Right renal cortex interstitium (tissue), 3 donors: Measurements from ENCODE around the gene GPRIN3. TPM values are rescaled to one million over a fixed set of nuclear protein-coding genes. Genes with fewer than 3 reads are reported as not detected.
"Not testable (repeated sequence)": the region's sequence is repeated elsewhere in the genome, so short reads cannot be mapped to it uniquely, and the experiment has no call there.

ENCODE experiments used
- DNase-seq, 3 donors: peaks; one replicate each; pipeline ENCODE4 v3.0.0-alpha.2; 2013; ENCODE audit warnings: low read depth in 3 of 3, low spot score in 2 of 3
- polyA plus RNA-seq, 3 donors: library from polyadenylated mRNA; unstranded; fragments of 120-200 nt; gene quantifications; one replicate each; pipeline ENCODE4 v1.2.1, GENCODE V29; 2013; ENCODE audit not compliant: insufficient read length in 3 of 3

GPRIN3 gene
- polyA plus RNA-seq, 3 donors, result 6.5 to 7.6 (median 7.6) TPM

DNA sequence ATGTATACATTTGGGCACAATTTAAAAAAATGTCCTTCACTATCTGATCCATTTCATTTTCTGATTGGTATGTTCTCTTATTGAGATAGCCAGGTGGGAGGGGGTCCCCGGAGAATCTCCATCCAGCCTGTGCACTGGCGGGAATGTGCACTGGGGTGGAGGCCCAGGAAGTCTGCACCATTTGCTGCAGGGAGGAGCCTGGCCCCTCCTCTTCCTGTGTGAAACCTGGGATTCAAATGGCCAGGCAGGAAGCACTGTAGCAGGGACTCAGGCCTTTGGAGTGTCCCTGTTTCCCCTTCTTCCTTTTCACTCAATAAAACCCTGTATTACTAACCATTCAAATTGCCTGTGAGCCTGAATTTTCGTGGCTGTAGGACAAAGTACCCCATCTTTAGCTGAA is 44.3 kb downstream of the GPRIN3 start:
- no peak for DNase-seq

DNA sequence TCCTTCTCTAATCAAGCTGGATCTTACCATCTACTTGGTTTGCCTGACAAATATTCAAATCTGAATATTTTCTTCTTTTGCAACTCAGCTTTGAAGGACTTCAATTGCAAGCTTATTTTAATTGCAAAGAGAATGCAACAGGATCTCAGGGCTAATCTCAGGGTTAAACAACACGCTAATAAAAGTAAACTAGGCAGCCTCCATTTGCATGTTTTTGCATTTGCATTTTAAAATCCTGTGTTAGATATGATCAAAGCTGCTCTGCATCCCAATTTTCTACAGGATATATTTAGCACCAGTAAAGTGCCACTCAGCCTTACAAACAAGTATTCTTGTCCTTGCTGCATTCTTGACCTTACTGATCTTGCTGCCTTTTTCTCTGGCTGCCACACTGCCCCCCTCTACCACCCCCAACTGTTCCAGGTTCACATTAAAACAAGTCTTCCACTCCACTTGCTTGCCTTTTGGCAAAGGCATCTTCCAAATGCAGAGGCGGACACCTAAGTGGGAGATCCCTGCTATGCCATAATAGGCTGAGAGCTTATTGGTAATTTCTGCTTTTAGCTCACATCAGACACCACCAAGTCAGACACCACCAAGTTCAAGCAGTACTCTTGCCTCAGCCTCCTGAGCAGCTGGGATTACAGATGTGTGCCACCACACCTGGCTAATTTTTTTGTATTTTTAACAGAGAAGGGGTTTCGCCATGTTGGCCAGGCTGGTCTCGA is 48.1 kb downstream of the GPRIN3 start:
- DNase-seq, result no peak

DNA sequence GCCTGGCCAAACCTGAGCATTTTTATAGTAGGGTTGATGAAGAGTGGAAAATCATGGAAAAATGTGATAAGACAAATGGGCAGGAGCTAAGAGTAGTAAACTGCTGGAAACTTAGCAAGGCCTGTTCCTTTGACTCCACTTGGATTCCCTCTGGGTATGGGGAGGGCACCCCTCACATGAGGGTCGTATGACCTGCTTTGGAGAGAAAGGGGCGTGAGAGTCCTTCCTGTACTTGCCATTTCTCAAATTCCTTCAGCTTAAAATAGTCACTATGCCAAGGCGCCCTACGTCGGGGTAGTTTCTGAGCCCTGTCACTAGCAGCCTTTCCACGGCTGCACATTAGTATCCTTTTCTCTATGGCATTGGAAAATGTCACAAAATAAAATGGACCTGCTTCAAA is 49.1 kb downstream of the GPRIN3 start:
- no peak for DNase-seq

DNA sequence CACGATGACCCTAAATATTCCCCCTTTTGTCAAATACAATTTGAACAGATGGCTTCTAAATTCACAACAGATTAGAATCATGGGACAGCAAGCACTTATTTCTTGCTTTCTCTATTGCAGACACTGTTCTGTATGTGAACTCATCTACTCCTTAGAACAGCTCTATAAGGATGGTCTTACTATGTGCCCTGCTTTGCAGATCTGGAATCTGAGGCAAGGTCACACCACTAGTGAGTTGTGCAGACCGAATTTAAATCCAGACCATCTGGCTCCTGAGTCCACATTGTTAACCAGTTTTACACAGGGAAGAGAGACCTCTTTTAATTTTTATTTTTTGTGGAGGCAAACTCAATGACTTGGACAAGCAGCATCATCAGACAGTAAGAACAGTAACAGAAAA is 50.2 kb downstream of the GPRIN3 start:
- DNase-seq, result no peak

DNA sequence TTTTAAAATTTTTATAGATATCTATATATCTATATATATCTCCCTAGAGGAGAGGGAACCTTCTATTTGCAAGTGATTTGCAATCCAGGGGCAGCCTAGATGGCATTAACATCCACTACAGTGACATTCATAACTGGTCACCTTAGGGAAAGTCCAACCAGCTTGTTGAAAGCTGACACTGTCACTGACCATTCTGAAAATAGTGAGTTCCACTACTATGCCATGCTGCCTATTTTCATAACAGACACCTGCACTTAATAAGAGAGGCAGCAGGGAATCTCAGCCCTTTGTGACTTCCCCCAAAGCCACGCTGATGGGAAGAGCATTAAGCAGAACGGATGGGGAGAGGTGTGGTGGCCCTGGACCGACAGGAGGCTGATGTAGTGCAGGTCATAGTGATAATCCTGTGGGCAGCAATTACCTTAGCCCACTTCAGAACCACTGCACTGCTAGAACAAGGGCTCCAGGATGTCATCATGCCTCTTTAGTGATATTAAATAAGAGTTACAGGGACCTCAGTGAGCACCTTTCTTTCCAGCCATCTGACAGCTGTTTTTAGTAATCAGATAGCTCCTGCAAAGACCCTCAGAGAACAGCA is 51.3 kb downstream of the GPRIN3 start:
- no peak for DNase-seq

DNA sequence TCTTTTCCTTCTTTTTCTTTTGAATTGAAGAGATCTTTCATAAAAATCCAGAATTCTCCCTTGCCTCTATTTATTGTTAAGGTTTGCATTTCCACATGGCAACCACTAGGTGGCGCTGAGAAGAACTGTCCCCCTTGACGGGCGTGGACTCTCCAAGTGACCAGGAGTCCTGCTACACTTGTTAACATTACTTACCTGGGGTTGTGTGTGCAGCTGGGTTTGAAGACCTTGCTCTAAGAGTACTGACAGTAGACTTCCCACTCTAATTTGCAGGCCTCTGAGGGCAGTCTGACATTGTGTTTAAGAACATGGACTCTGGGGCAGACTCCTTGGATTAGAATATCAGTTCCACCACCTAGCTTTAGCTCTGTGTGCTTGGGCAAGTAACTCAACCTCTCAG is 52.8 kb downstream of the GPRIN3 start:
- no peak for DNase-seq

DNA sequence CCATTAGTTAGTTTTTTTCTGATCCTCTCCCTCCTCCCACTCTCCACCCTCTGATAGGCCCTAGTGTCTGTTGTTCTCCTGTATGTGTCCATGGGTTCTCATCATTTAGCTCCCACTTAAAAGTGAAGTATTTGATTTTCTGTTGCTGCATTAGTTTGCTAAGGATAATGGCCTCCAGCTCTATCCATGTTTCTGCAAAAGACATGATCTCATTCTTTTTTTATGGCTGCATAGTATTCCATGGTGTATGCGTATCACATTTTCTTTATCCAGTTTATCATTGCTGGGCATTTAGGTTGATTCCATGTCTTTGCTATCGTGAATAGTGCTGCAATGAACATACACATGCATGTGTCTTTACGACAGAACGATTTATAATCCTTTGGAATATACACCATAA is 53.3 kb downstream of the GPRIN3 start:
- not testable (repeated sequence) for DNase-seq

DNA sequence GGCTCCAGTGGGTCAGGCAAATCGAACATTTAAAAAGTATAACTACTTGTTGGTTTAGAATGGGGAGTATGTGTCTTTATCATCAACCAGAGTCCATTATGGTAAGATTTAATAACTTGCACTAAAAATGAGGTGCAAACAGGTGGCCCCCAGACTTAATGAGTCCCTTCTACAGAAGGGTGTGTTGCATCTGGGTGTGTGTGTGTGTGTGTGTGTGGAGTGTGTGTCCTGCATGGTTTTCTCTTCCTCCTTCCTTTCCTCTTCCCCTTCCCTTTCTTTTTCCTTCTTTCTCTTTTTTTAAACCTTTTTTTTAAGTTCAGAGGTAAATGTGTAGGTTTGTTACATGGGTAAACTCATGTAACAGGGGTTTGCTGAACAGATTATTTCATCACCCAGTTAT is 53.7 kb downstream of the GPRIN3 start:
- DNase-seq, result no peak

DNA sequence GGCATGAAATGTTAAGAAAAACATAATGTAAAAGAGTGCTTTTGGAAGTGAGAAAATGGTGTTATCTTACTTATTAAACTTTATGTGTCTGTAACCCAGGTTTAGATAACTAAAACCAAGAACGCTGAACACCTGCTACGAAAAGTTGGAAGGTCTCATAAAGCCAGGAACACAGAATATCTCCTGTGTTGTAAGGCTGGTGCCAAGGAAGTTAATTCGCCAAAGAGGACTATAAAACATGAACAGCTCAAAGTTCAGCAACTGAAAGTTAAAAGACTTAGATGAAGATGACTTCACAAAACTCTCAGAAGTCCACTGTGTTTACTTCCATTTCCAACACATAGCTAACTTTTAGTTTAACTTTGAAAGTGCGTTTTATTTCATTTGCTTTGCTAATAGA is 54.3 kb downstream of the GPRIN3 start:
- DNase-seq, result no peak

DNA sequence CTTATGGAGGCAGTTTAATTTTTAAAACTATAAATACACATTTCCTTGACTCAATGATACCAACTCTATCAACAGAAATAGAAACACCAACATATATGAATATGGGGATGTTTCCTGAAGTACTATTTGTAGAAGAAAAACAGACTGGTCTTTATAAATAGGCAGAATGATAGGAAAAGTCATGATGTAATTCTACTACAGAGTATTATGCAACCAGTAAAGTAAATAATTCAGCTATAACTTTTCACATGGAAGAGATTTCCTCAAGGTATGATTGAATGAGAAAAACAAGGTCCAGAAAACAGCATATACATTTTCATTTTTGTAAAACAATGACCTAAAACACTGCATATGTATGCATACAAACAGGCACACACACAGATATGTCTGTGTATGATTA is 56.2 kb downstream of the GPRIN3 start:
- DNase-seq, result no peak

DNA sequence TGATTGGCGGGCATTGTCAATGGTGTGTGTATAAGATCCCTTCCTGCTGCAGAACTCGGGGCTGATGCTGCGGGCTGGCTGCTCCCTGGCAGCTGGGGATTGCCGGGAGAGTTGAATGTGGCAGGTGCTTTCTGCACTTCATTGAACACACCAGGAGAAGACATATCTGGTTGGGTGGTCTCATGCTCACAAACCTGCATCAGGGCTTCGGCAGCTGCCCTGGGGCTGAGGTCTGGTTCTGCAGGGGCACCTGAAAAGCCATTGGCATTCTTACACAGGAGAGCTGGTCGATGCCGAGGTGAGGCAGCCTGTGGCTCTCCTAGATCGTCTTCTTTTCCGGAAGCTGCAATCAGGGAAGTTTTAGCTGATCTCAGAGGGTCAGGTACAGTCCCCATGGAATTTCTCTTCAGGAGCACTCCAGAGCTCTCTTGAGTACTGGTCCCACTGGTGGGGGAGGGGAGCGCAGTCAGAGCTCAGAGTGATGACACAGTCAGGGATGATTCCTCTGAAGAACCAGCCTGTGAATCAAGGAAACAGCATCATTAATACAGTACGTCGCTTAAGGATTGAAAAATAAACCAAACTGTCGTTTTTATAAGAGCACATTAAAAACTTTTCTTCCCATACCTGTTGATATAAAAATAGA is 57.8 kb downstream of the GPRIN3 start:
- DNase-seq, result no peak

DNA sequence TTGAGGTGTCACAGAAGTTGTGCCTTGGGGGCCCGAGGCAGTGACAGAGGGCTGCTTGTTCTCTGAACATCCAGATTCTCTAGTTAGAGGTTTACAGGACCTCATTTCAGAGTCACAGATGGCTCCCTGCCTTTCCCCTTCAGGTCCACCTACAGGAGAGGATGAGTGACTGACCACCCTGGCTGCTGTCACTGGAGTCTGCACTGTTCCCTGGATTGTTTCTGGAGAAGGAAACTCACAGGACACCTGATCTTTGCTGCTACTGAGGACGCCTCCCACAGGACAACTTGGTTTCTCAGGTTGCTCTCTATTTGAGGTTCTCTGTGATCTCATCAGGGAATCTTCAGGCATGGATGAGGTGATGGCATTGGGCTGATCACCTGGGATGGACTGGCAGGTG is 58.3 kb downstream of the GPRIN3 start:
- DNase-seq, result no peak

DNA sequence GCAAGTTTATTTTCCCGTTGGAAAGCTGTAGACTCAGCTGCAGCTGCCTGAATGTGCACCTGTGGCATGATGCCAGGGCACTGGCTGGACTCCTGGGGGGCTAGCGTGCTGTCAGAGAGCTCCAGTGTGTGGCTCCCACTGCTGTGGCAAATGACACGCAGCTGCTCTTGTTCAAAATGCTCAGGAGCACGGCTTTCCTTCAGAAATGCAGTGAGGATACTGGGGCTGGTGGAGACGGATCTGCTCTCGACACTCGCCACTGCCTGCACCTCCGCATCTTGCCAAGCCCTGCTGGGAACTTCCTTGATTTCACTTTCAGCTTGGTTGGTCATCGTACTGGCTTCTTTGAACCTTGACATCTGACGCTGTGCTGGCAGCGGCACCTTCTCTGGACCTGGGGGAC is 58.7 kb downstream of the GPRIN3 start:
- no peak for DNase-seq

DNA sequence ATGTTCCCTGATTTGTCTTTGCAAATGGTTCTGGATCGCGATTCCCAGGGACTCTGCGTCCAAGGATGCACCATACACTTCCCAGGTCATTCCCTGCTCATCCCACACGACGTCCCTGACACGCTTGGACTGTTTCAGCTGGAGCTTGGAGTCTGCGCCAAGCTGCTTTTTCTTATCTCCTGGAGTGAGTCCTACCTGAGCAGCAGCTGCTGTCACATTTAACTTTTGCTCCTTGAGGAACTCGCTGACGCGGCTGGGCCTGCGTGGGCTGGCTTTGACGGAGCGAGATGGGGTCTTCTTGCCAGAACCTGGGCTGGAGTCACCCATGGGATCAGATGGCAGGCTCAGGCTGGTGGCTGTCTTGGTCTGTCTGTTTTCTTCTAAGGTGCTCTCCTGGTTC is 59.6 kb downstream of the GPRIN3 start:
- no peak for DNase-seq

DNA sequence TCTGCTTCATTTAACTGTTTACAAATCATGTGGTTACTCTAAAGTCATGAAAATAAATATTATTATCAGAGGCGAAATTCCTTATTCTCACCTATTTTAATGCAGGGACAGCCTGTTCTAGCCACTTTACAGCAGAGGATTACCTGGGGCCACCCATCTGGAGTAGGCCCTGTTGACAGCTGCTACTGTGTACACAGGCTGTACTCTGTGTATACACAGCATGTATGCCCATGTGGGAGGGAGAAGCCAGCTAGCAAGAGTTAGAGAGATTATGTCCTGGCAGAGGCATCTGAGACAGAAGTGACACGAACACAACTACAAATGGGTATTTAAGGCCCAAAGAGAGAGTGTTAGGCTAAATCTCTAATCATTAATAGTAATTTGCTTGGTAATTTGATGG is 62.1 kb downstream of the GPRIN3 start:
- no peak for DNase-seq

DNA sequence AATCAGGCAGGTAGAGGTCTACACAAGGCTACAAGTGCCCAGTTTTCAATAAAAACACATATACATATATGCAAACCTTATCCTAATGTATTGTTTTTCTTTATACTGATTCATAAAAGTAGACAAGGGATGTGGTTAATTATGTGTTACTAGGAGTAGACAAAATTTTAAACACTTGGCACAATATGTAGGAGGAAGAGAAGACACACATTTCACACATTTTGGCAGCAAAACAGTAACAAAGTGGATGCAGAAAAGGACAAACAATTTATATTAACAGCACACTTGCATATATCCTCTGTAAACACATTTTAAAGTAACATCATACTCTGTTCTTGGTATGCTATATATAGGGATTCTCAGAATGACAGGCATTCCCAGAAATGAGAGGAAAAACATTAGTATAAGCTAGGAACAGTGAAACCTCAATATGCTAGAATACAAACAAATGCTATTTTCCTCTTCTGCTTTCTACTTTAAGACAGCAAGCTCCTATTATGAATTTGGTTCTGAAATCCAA is 63.8 kb downstream of the GPRIN3 start:
- DNase-seq, result no peak

DNA sequence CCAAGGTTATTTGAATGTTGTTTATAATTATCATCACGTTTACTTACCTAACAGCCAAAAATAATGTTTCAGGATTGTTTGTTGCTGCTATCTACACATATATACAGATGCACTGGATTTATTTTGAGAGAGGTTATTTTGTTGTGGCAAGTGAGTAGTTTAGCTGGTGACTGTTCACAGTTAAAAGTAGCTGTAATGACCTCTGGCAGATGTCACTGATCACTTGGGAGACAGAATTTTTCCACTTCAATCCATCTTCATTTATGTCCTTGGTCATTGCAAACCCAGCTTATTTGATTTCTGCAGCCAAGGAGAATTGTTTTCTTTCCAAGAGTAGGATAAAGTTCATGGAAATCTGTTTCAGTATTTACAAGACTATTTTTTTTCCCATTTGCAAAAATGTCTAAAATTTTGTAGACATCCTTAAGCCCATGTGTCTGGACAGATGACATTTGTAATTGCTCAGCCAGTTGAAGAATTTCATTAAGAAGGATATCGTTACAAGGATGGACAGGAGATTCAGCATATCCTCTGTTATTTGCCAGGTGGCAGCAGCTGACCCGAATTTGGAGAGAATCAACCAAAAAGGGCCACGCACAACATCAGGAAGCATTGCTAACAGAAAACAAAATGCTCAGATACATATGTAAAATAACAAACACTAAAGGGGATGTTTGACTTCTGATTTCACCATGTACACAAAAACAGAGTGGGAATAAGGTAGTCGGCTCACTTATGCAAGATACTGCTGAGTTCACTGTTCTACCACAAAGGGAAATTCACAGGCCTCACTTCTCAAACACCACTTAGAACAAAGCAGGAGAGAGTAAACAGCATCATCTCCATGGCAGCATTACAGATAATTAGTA is 64.5 kb downstream of the GPRIN3 start:
- no peak for DNase-seq

DNA sequence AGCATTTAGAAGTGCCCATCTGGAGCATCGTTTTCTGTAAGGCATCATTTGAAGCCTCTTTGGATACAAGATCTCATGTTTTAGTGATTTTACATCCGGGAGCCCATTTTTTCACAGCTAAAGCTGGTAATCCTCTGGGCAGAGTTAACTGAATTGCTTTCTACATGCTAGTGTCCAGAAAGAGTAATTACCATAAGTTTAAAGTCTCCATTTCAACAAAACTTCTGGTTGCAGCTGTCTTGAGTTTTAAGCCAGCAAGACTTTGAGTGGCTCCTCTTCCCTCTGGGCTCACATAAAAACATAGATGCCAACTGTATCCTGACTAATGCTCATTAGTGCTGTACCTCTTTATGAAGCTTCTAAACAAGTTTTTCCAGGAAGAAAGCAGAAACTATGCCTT is 65.4 kb downstream of the GPRIN3 start:
- DNase-seq, result no peak

DNA sequence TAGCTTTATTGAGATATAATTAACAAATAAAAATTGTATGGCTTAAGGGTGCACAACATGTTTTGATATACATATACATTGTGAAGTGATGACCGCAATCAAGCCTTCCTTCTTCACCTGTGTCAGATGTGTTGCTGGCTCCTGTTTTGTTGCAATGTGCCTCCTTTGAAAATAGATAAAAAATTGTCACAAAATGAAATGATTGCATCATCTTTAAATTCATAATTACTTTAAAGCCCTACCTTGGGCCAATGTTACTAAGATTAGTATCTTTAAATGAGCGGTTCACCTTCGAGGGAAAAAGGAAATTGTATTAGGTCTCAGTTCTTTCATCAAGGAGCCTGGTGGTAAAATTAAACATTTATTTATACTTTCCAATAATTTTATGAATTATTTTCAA is 77.3 kb downstream of the GPRIN3 start:
- no peak for DNase-seq

DNA sequence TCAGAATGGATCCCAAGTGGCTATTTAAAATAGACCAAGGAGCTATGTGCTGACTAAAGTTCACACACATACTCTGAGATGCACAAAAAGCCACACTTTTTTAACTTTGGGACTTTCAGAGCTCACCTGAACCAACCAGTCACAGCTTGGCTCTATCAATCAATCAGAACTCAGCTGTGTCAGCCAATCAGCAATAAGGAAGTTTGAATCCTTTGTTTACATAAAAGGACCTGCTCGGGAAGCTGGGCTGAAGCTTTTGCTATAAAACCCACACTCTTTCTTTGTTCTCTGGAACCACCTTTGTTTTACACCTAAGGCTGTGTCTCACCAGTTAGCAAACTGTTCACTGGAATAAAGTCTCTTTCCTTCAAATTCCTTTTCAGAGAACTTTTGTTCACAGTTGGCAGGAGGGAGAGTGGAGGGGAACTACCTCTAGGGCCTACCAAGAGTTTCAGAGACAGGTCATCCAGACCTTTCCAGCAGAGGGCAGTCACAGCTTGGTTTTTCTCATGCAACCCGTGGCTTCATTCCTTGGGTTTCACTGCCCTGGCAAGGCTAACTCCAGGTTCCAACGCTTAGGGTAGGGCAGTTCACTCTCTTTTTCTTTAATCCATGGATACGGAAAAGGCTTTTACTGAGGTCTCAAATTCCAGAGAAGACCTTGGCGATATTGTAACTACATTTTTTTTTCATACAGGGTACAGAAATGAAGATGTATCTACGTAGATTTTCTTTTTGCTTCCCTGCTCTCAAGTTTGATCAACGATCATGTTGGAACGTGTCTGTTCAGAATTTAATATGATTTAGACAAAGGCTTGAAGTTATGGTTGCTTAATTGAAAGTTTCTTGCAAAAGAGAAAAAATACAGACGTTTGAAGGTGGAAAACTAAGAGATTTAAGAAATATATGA is 80.7 kb downstream of the GPRIN3 start:
- DNase-seq, result peak; percentile 68 to 83 (median 69)
